Panc1 (cell line): Measurements from ENCODE around the gene RPP14. TPM values are rescaled to one million over a fixed set of nuclear protein-coding genes. Genes with fewer than 3 reads are reported as not detected.

Experiments
- ATAC-seq: fragments of 200-7000 bp; cut with Tn5 transposase; 2 replicates; pipeline ENCODE4 v1.9.1; 2020; ENCODE audit warnings: mild to moderate bottlenecking, moderate library complexity
- BruUV-seq: library from RNA; stranded (reverse); fragments of 400-500 nt; replicated peaks from 2 replicates; lab custom pipeline; 2021; lab: Mats Ljungman, UMichigan
- CTCF ChIA-PET: fragments of 300-600 bp; sonication (Branson Sonifier 250); formaldehyde crosslinking; loops from one replicate; lab custom pipeline; 2022; ENCODE audit warnings: antibody characterized with exemption; lab: Charles Lee
- POLR2A ChIA-PET: fragments of 300-600 bp; sonication (Branson Sonifier 250); formaldehyde crosslinking; loops from one replicate; lab custom pipeline; 2022; ENCODE audit warnings: antibody characterized with exemption; lab: Charles Lee
- DNase-seq: peaks from one replicate; pipeline ENCODE4 v3.0.0-alpha.2; 2010; ENCODE audit warnings: low read depth, low spot score
- H3K27ac ChIP-seq: 2 replicates; pipeline ENCODE4 v1.5.1; 2011; ENCODE audit warnings: mild to moderate bottlenecking, low read length, inconsistent platforms
- H3K27me3 ChIP-seq: fragments of 200-500 bp; sonication (Bioruptor generic); 2 replicates; pipeline ENCODE4 v1.6.0; 2014; ENCODE audit warnings: low read length, inconsistent platforms; ENCODE audit not compliant: control insufficient read depth, insufficient read depth
- H3K36me3 ChIP-seq: fragments of 200-500 bp; sonication (Bioruptor generic); 2 replicates; pipeline ENCODE4 v1.5.1; 2014; ENCODE audit warnings: inconsistent platforms, mild to moderate bottlenecking, low read length, moderate library complexity; ENCODE audit not compliant: control insufficient read depth, insufficient read depth
- H3K4me1 ChIP-seq: 2 replicates; pipeline ENCODE4 v1.5.1; 2011; ENCODE audit warnings: inconsistent platforms, mild to moderate bottlenecking, low read length, moderate library complexity; ENCODE audit not compliant: control insufficient read depth, insufficient read depth
- H3K4me3 ChIP-seq, 2 experiments: 2 replicates each; pipeline ENCODE4 v1.5.1; 2011 to 2012; ENCODE audit warnings: low read depth in 2 of 2, low read length in 2 of 2, mild to moderate bottlenecking in 2 of 2, inconsistent platforms in 1 of 2, moderate library complexity in 1 of 2
- H3K9me3 ChIP-seq: fragments of 200-500 bp; sonication (Bioruptor generic); 2 replicates; pipeline ENCODE4 v1.5.1; 2014; ENCODE audit warnings: low read depth, mild to moderate bottlenecking, inconsistent platforms, low read length, moderate library complexity; ENCODE audit not compliant: control insufficient read depth, insufficient read depth
- POLR2AphosphoS5 ChIP-seq: IDR thresholded peaks from 2 replicates; pipeline ENCODE4 v1.6.1; 2012; ENCODE audit warnings: mild to moderate bottlenecking, low read depth, low read length, moderate library complexity
- REST ChIP-seq, 2 experiments: IDR thresholded peaks; 2 replicates each; pipeline ENCODE4 v1.6.1; 2011 to 2012; ENCODE audit warnings: low read depth in 2 of 2, control low read depth in 1 of 2, low read length in 1 of 2, mild to moderate bottlenecking in 1 of 2, moderate library complexity in 1 of 2; ENCODE audit not compliant: insufficient read depth in 1 of 2
- SIN3A ChIP-seq: IDR thresholded peaks from 2 replicates; pipeline ENCODE4 v1.6.1; 2012; ENCODE audit warnings: low read depth, mild to moderate bottlenecking, low read length, moderate library complexity, borderline replicate concordance; ENCODE audit not compliant: insufficient read depth
- TCF7L2 ChIP-seq: IDR thresholded peaks from 2 replicates; pipeline ENCODE4 v1.6.1; 2011; ENCODE audit warnings: mild to moderate bottlenecking, low read depth, low read length, inconsistent platforms
- in situ Hi-C: cut with HindIII; loops from 2 replicates; pipeline ENCODE4 v1.10.0; 2016; ENCODE audit warnings: low sequenced_read_pairs, low pct_unique_long_range_greater_than_20kb
- intact Hi-C: fragments of 100-400 bp; cut with micrococcal nuclease; formaldehyde crosslinking; loops from one replicate; pipeline ENCODE4 v1.10.0; 2022; ENCODE audit not compliant: unreplicated experiment
- total RNA-seq: library from RNA; stranded (reverse); gene quantifications from one replicate; pipeline ENCODE4 v1.2.1, GENCODE V29; 2021; ENCODE audit not compliant: unreplicated experiment
- TF ChIP-seq, protein P1 (sequence below): fragments of 450-650 bp; IDR thresholded peaks from 2 replicates; pipeline ENCODE4 v1.5.1; 2017; ENCODE audit warnings: mild to moderate bottlenecking

RPP14 gene
- total RNA-seq, 1 experiment from 2014 or later, result 16.4 TPM

GRCh38 chr3:58342676-58343075 lies 36.6 kb downstream of the RPP14 start:
- intact Hi-C loops (no loop called here), in situ Hi-C loops (no loop called here)
- BruUV-seq, result no TSS peak
- Histone ChIP-seq H3K9me3 (no peaks in the 10 kb centered on the region), H3K27me3 (no peaks in the 10 kb centered on the region), H3K36me3 (no peaks in the 10 kb centered on the region), H3K4me1 (no peaks in the 10 kb centered on the region), H3K27ac (no peak overlapping the region), H3K4me3 (no peak overlapping the region)
- DNase-seq (no peak), ATAC-seq (no peak)
- ChIA-PET POLR2A (no interaction called here), CTCF (no interaction called here)
- no peak for TF ChIP-seq REST (IDR thresholded peaks at IDR 0.05; ENCODE audit: insufficient read depth in 1 of 2, low read depth in 2 of 2, low read length in 1 of 2)
- TF ChIP-seq TCF7L2, result no peak

- no peak for ATAC-seq
- ChIA-PET CTCF (no interaction called here), POLR2A (no interaction called here)
- no peak for TF ChIP-seq REST (IDR thresholded peaks at IDR 0.05; ENCODE audit: insufficient read depth in 1 of 2, low read depth in 2 of 2, low read length in 1 of 2)
- no peak for TF ChIP-seq SIN3A
- TF ChIP-seq TCF7L2, result no peak
- TF ChIP-seq POLR2AphosphoS5, result no peak
- TF ChIP-seq, protein P1, sequence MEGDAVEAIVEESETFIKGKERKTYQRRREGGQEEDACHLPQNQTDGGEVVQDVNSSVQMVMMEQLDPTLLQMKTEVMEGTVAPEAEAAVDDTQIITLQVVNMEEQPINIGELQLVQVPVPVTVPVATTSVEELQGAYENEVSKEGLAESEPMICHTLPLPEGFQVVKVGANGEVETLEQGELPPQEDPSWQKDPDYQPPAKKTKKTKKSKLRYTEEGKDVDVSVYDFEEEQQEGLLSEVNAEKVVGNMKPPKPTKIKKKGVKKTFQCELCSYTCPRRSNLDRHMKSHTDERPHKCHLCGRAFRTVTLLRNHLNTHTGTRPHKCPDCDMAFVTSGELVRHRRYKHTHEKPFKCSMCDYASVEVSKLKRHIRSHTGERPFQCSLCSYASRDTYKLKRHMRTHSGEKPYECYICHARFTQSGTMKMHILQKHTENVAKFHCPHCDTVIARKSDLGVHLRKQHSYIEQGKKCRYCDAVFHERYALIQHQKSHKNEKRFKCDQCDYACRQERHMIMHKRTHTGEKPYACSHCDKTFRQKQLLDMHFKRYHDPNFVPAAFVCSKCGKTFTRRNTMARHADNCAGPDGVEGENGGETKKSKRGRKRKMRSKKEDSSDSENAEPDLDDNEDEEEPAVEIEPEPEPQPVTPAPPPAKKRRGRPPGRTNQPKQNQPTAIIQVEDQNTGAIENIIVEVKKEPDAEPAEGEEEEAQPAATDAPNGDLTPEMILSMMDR, result no peak
- H3K9me3 ChIP-seq, result no peaks in the 10 kb centered on the region
- no peaks in the 10 kb centered on the region for H3K4me1 ChIP-seq
- DNase-seq, result no peak
- in situ Hi-C loops, result no loop called here
- no TSS peak for BruUV-seq
- H3K36me3 ChIP-seq, result no peaks in the 10 kb centered on the region
- intact Hi-C loops, result no loop called here
- no peak overlapping the region for H3K4me3 ChIP-seq
- H3K27ac ChIP-seq, result no peak overlapping the region
- no peaks in the 10 kb centered on the region for H3K27me3 ChIP-seq
These were observed 39.4 kb downstream of the RPP14 start for GRCh38 chr3:58345457-58345856.
